Measurements from ENCODE around the gene PPA2.
"Not testable (repeated sequence)": the region's sequence is repeated elsewhere in the genome, so short reads cannot be mapped to it uniquely, and the experiment has no call there.

GRCh38 chr4:105458541-105458940 is 15.3 kb downstream of the PPA2 start:
- TF ChIP-seq CTCF, POLR2A, POLR2AphosphoS5 (IDR thresholded peaks at IDR 0.05): not testable (repeated sequence)

Data from prostate gland (tissue), 2 donors.